ENCODE data around the gene PRLHR.

Gene PRLHR

GRCh38 chr10:118572256-118573041 lies 23.0 kb downstream of the PRLHR start:
- no peak overlapping the region for H3K9ac ChIP-seq (ENCODE audit: low read depth in 1 of 2, low read length in 2 of 2)
- no peaks in the 10 kb centered on the region for H3K9me3 ChIP-seq (ENCODE audit: control insufficient read depth in 1 of 2, low read length in 2 of 2)
- H3K27ac ChIP-seq (ENCODE audit: low read depth, low read length) = no peak overlapping the region
- no peaks in the 10 kb centered on the region for H3K4me1 ChIP-seq (ENCODE audit: control insufficient read depth in 1 of 2, insufficient read depth in 2 of 2, low read length in 2 of 2)
- H3K4me3 ChIP-seq (ENCODE audit: low read depth in 1 of 2, low read length in 2 of 2) = no peak overlapping the region
- H3K27me3 ChIP-seq (ENCODE audit: control insufficient read depth in 1 of 2, insufficient read depth in 2 of 2, low read length in 2 of 2) = no peaks in the 10 kb centered on the region
- H3K36me3 ChIP-seq (ENCODE audit: control insufficient read depth in 1 of 2, insufficient read depth in 2 of 2, low read length in 2 of 2) = no peaks in the 10 kb centered on the region

- Histone ChIP-seq H3K9me3 (ENCODE audit: control insufficient read depth in 1 of 2, low read length in 2 of 2) (no peaks in the 10 kb centered on the region), H3K27me3 (ENCODE audit: control insufficient read depth in 1 of 2, insufficient read depth in 2 of 2, low read length in 2 of 2) (no peaks in the 10 kb centered on the region), H3K36me3 (ENCODE audit: control insufficient read depth in 1 of 2, insufficient read depth in 2 of 2, low read length in 2 of 2) (no peaks in the 10 kb centered on the region), H3K4me3 (ENCODE audit: low read depth in 1 of 2, low read length in 2 of 2) (no peak overlapping the region), H3K4me1 (ENCODE audit: control insufficient read depth in 1 of 2, insufficient read depth in 2 of 2, low read length in 2 of 2) (no peaks in the 10 kb centered on the region), H3K27ac (ENCODE audit: low read depth, low read length) (no peak overlapping the region), H3K9ac (ENCODE audit: low read depth in 1 of 2, low read length in 2 of 2) (no peak overlapping the region)
These were observed 24.3 kb downstream of the PRLHR start for GRCh38 chr10:118571123-118571522.

- no peaks in the 10 kb centered on the region for H3K9me3 ChIP-seq (ENCODE audit: control insufficient read depth in 1 of 2, low read length in 2 of 2)
- H3K4me1 ChIP-seq (ENCODE audit: control insufficient read depth in 1 of 2, insufficient read depth in 2 of 2, low read length in 2 of 2) = no peaks in the 10 kb centered on the region
- no peaks in the 10 kb centered on the region for H3K36me3 ChIP-seq (ENCODE audit: control insufficient read depth in 1 of 2, insufficient read depth in 2 of 2, low read length in 2 of 2)
- no peak overlapping the region for H3K4me3 ChIP-seq (ENCODE audit: low read depth in 1 of 2, low read length in 2 of 2)
- no peak overlapping the region for H3K27ac ChIP-seq (ENCODE audit: low read depth, low read length)
- no peak overlapping the region for H3K9ac ChIP-seq (ENCODE audit: low read depth in 1 of 2, low read length in 2 of 2)
- H3K27me3 ChIP-seq (ENCODE audit: control insufficient read depth in 1 of 2, insufficient read depth in 2 of 2, low read length in 2 of 2) = no peaks in the 10 kb centered on the region
These were observed 24.9 kb downstream of the PRLHR start for GRCh38 chr10:118570591-118570990.

- Histone ChIP-seq H3K4me1 (ENCODE audit: control insufficient read depth in 1 of 2, insufficient read depth in 2 of 2, low read length in 2 of 2) (no peaks in the 10 kb centered on the region), H3K4me3 (ENCODE audit: low read depth in 1 of 2, low read length in 2 of 2) (no peak overlapping the region), H3K9me3 (ENCODE audit: control insufficient read depth in 1 of 2, low read length in 2 of 2) (no peaks in the 10 kb centered on the region), H3K27ac (ENCODE audit: low read depth, low read length) (no peak overlapping the region), H3K9ac (ENCODE audit: low read depth in 1 of 2, low read length in 2 of 2) (no peak overlapping the region), H3K36me3 (ENCODE audit: control insufficient read depth in 1 of 2, insufficient read depth in 2 of 2, low read length in 2 of 2) (no peaks in the 10 kb centered on the region), H3K27me3 (ENCODE audit: control insufficient read depth in 1 of 2, insufficient read depth in 2 of 2, low read length in 2 of 2) (no peaks in the 10 kb centered on the region)
These were observed 25.6 kb downstream of the PRLHR start for GRCh38 chr10:118569882-118570252.

GRCh38 chr10:118569241-118569881 lies 26.1 kb downstream of the PRLHR start:
- no peak overlapping the region for H3K4me3 ChIP-seq (ENCODE audit: low read depth in 1 of 2, low read length in 2 of 2)

GRCh38 chr10:118568327-118568848 lies 27.1 kb downstream of the PRLHR start:
- Histone ChIP-seq H3K27me3 (ENCODE audit: control insufficient read depth in 1 of 2, insufficient read depth in 2 of 2, low read length in 2 of 2) (no peaks in the 10 kb centered on the region), H3K9me3 (ENCODE audit: control insufficient read depth in 1 of 2, low read length in 2 of 2) (no peaks in the 10 kb centered on the region), H3K27ac (ENCODE audit: low read depth, low read length) (no peak overlapping the region), H3K9ac (ENCODE audit: low read depth in 1 of 2, low read length in 2 of 2) (no peak overlapping the region), H3K4me3 (ENCODE audit: low read depth in 1 of 2, low read length in 2 of 2) (no peak overlapping the region), H3K36me3 (ENCODE audit: control insufficient read depth in 1 of 2, insufficient read depth in 2 of 2, low read length in 2 of 2) (no peaks in the 10 kb centered on the region), H3K4me1 (ENCODE audit: control insufficient read depth in 1 of 2, insufficient read depth in 2 of 2, low read length in 2 of 2) (no peaks in the 10 kb centered on the region)

More at GRCh38 chr10:118569241-118569881, 26.1 kb downstream of the PRLHR start:
- Histone ChIP-seq H3K27ac (ENCODE audit: low read depth, low read length) (no peak overlapping the region), H3K36me3 (ENCODE audit: control insufficient read depth in 1 of 2, insufficient read depth in 2 of 2, low read length in 2 of 2) (no peaks in the 10 kb centered on the region), H3K9me3 (ENCODE audit: control insufficient read depth in 1 of 2, low read length in 2 of 2) (no peaks in the 10 kb centered on the region), H3K27me3 (ENCODE audit: control insufficient read depth in 1 of 2, insufficient read depth in 2 of 2, low read length in 2 of 2) (no peaks in the 10 kb centered on the region), H3K9ac (ENCODE audit: low read depth in 1 of 2, low read length in 2 of 2) (no peak overlapping the region), H3K4me1 (ENCODE audit: control insufficient read depth in 1 of 2, insufficient read depth in 2 of 2, low read length in 2 of 2) (no peaks in the 10 kb centered on the region)

- H3K27me3 ChIP-seq (ENCODE audit: control insufficient read depth in 1 of 2, insufficient read depth in 2 of 2, low read length in 2 of 2) = no peaks in the 10 kb centered on the region
- no peak overlapping the region for H3K27ac ChIP-seq (ENCODE audit: low read depth, low read length)
- no peaks in the 10 kb centered on the region for H3K4me1 ChIP-seq (ENCODE audit: control insufficient read depth in 1 of 2, insufficient read depth in 2 of 2, low read length in 2 of 2)
- H3K9me3 ChIP-seq (ENCODE audit: control insufficient read depth in 1 of 2, low read length in 2 of 2) = no peaks in the 10 kb centered on the region
- no peaks in the 10 kb centered on the region for H3K36me3 ChIP-seq (ENCODE audit: control insufficient read depth in 1 of 2, insufficient read depth in 2 of 2, low read length in 2 of 2)
- no peak overlapping the region for H3K9ac ChIP-seq (ENCODE audit: low read depth in 1 of 2, low read length in 2 of 2)
- no peak overlapping the region for H3K4me3 ChIP-seq (ENCODE audit: low read depth in 1 of 2, low read length in 2 of 2)
These were observed 27.7 kb downstream of the PRLHR start for GRCh38 chr10:118567701-118568248.

GRCh38 chr10:118566911-118567310 lies 28.5 kb downstream of the PRLHR start:
- Histone ChIP-seq H3K36me3 (ENCODE audit: control insufficient read depth in 1 of 2, insufficient read depth in 2 of 2, low read length in 2 of 2) (no peaks in the 10 kb centered on the region), H3K4me1 (ENCODE audit: control insufficient read depth in 1 of 2, insufficient read depth in 2 of 2, low read length in 2 of 2) (no peaks in the 10 kb centered on the region), H3K9me3 (ENCODE audit: control insufficient read depth in 1 of 2, low read length in 2 of 2) (no peaks in the 10 kb centered on the region), H3K27ac (ENCODE audit: low read depth, low read length) (no peak overlapping the region), H3K27me3 (ENCODE audit: control insufficient read depth in 1 of 2, insufficient read depth in 2 of 2, low read length in 2 of 2) (no peaks in the 10 kb centered on the region), H3K9ac (ENCODE audit: low read depth in 1 of 2, low read length in 2 of 2) (no peak overlapping the region), H3K4me3 (ENCODE audit: low read depth in 1 of 2, low read length in 2 of 2) (no peak overlapping the region)

- Histone ChIP-seq H3K36me3 (ENCODE audit: control insufficient read depth in 1 of 2, insufficient read depth in 2 of 2, low read length in 2 of 2) (no peaks in the 10 kb centered on the region), H3K27me3 (ENCODE audit: control insufficient read depth in 1 of 2, insufficient read depth in 2 of 2, low read length in 2 of 2) (no peaks in the 10 kb centered on the region), H3K9me3 (ENCODE audit: control insufficient read depth in 1 of 2, low read length in 2 of 2) (no peaks in the 10 kb centered on the region), H3K27ac (ENCODE audit: low read depth, low read length) (no peak overlapping the region), H3K4me3 (ENCODE audit: low read depth in 1 of 2, low read length in 2 of 2) (no peak overlapping the region), H3K9ac (ENCODE audit: low read depth in 1 of 2, low read length in 2 of 2) (no peak overlapping the region), H3K4me1 (ENCODE audit: control insufficient read depth in 1 of 2, insufficient read depth in 2 of 2, low read length in 2 of 2) (no peaks in the 10 kb centered on the region)
These were observed 30.0 kb downstream of the PRLHR start for GRCh38 chr10:118565301-118566075.

- H3K4me3 ChIP-seq (ENCODE audit: low read depth in 1 of 2, low read length in 2 of 2) = no peak overlapping the region
These were observed 30.8 kb downstream of the PRLHR start for GRCh38 chr10:118564652-118565051.

More at GRCh38 chr10:118564652-118565051, 30.8 kb downstream of the PRLHR start:
- Histone ChIP-seq H3K27ac (ENCODE audit: low read depth, low read length) (no peak overlapping the region), H3K9ac (ENCODE audit: low read depth in 1 of 2, low read length in 2 of 2) (no peak overlapping the region), H3K27me3 (ENCODE audit: control insufficient read depth in 1 of 2, insufficient read depth in 2 of 2, low read length in 2 of 2) (no peaks in the 10 kb centered on the region), H3K4me1 (ENCODE audit: control insufficient read depth in 1 of 2, insufficient read depth in 2 of 2, low read length in 2 of 2) (no peaks in the 10 kb centered on the region), H3K36me3 (ENCODE audit: control insufficient read depth in 1 of 2, insufficient read depth in 2 of 2, low read length in 2 of 2) (no peaks in the 10 kb centered on the region), H3K9me3 (ENCODE audit: control insufficient read depth in 1 of 2, low read length in 2 of 2) (no peaks in the 10 kb centered on the region)
